ENCODE measurements around the gene SSH2. TPM values are rescaled to one million over a fixed set of nuclear protein-coding genes. Genes with fewer than 3 reads are reported as not detected.
"Not testable (repeated sequence)": the region's sequence is repeated elsewhere in the genome, so short reads cannot be mapped to it uniquely, and the experiment has no call there.

The SSH2 gene
- total RNA-seq, 1 donor from 2014 or later: 12.2 TPM

DNA sequence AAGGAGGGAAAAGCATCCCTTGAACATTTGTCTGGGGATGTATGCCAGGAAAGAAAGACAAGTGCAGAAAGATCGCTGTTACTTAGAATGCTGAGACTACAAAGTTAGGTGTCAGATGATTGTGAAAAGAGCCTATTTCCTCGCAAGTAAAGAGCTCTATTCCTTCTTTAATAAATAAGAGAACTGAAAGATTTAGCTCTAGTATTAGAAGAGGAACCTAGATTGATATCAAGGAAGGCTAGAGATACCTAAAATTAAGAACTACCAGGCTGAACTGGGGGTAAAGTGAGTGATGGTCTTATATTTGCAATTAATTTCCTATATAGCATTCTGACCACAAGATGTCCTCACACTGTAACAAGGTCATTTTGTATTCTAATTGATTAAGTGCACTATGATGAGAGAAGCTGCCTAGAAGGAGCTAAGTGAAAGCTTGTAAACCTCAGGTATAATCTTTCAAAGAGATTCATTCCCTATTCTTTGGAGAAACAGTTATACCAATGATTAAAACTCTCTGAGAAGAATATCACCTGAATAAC lies 62.3 kb downstream of the SSH2 start:
- Mint-ChIP-seq H3K9me3 (no peaks in the 10 kb centered on the region), H3K27me3 (ENCODE audit: insufficient read depth, low read depth) (no peaks in the 10 kb centered on the region), H3K36me3 (no peaks in the 10 kb centered on the region), H3K4me1 (peaks cover 27% of the 10 kb centered on the region), H3K4me3 (no peak overlapping the region), H3K27ac (no peak overlapping the region)
- Histone ChIP-seq H3K4me3 (no peak overlapping the region), H4K20me1 (ENCODE audit: low read depth) (no peaks in the 10 kb centered on the region), H3K79me2 (ENCODE audit: low read depth) (peaks cover 8% of the 10 kb centered on the region), H3K9ac (peak overlapping the region; percentile 50), H3K4me1 (peaks cover 17% of the 10 kb centered on the region), H3F3A (ENCODE audit: low read depth) (peaks cover 8% of the 10 kb centered on the region), H3K9me3 (ENCODE audit: low read depth) (no peaks in the 10 kb centered on the region), H3K4me2 (peak overlapping the region; percentile 59), H3K27me3 (no peaks in the 10 kb centered on the region), H2AFZ (replicated peaks) (no peak overlapping the region), H3K27ac (no peak overlapping the region), H3K36me3 (no peaks in the 10 kb centered on the region)
- TF ChIP-seq EZH2 (IDR thresholded peaks at IDR 0.05) (no peak), EZH2phosphoT487 (IDR thresholded peaks at IDR 0.05) (no peak)
- TF ChIP-seq, protein P1, sequence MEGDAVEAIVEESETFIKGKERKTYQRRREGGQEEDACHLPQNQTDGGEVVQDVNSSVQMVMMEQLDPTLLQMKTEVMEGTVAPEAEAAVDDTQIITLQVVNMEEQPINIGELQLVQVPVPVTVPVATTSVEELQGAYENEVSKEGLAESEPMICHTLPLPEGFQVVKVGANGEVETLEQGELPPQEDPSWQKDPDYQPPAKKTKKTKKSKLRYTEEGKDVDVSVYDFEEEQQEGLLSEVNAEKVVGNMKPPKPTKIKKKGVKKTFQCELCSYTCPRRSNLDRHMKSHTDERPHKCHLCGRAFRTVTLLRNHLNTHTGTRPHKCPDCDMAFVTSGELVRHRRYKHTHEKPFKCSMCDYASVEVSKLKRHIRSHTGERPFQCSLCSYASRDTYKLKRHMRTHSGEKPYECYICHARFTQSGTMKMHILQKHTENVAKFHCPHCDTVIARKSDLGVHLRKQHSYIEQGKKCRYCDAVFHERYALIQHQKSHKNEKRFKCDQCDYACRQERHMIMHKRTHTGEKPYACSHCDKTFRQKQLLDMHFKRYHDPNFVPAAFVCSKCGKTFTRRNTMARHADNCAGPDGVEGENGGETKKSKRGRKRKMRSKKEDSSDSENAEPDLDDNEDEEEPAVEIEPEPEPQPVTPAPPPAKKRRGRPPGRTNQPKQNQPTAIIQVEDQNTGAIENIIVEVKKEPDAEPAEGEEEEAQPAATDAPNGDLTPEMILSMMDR (IDR thresholded peaks at IDR 0.05): peak; percentile 39
- no peak for DNase-seq (ENCODE audit: low spot score)

DNA sequence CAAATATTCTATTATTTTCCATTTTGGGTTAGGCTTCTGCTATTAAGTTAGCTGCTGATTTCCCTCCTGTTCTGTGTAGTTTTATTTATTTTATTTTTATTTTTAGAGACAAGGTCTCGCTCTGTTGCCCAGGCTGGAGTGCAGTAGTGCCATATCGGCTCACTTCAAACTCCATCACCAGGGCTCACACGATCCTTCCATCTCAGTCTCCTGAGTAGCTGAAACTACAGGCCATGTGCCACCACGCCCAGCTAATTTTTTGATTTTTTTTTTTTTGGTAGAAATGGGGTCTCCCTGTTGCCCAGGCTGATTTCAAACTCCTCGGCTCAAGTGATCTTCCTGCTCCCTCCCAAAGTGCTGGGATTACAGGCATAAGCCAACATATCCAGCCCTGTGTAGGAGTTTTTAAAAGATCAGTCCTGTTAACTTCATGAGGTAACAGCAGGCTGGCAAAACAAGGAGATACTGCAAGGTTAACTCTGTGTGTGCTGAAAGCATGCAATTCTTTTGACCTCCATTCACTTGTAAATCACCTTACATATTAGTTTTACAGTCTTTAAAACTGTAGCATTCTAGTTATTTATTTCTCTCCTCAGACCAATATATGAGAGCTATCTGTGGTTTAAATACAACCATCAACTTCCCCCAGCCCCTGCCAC lies 63.2 kb downstream of the SSH2 start:
- no peaks in the 10 kb centered on the region for H3K36me3 Mint-ChIP-seq
- no peaks in the 10 kb centered on the region for H3K9me3 Mint-ChIP-seq
- no peaks in the 10 kb centered on the region for H3K27me3 ChIP-seq
- no peaks in the 10 kb centered on the region for H3K36me3 ChIP-seq
- H3K27me3 Mint-ChIP-seq (ENCODE audit: insufficient read depth, low read depth): no peaks in the 10 kb centered on the region
- peaks cover 17% of the 10 kb centered on the region for H3K4me1 ChIP-seq
- H3K4me2 ChIP-seq: peak overlapping the region; percentile 59
- TF ChIP-seq, protein P1 (IDR thresholded peaks at IDR 0.05): no peak
- TF ChIP-seq EZH2phosphoT487 (IDR thresholded peaks at IDR 0.05): no peak
- no peak for TF ChIP-seq EZH2 (IDR thresholded peaks at IDR 0.05)
- H3F3A ChIP-seq (ENCODE audit: low read depth): peaks cover 8% of the 10 kb centered on the region
- no peak for DNase-seq (ENCODE audit: low spot score)
- no peaks in the 10 kb centered on the region for H4K20me1 ChIP-seq (ENCODE audit: low read depth)
- peaks cover 8% of the 10 kb centered on the region for H3K79me2 ChIP-seq (ENCODE audit: low read depth)
- H3K4me1 Mint-ChIP-seq: peaks cover 24% of the 10 kb centered on the region
- H3K27ac ChIP-seq: no peak overlapping the region
- H2AFZ ChIP-seq (replicated peaks): no peak overlapping the region
- no peaks in the 10 kb centered on the region for H3K9me3 ChIP-seq (ENCODE audit: low read depth)
- no peak overlapping the region for H3K27ac Mint-ChIP-seq
- no peak overlapping the region for H3K4me3 Mint-ChIP-seq
- no peak overlapping the region for H3K4me3 ChIP-seq
- H3K9ac ChIP-seq: peak overlapping the region; percentile 50

DNA sequence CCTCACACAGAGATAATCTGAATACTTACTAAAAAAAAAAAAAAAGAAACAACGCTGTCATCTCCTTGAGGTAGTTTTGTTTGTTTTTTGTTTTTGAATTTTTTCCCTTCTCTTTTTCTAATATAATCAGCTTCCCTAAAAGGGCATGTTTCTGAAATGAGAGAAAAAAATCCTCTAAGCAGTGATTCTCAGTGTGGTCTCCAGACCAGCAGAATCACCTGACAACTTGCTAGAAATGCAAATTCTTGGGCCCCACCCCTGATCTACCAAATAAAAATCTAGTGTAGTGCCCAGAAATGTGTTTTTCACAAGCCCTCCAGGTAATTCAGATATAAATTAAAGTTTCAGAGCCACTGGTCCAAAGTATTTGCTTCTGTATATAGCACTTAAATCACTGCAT lies 65.4 kb downstream of the SSH2 start:
- no peaks in the 10 kb centered on the region for H3K9me3 ChIP-seq (ENCODE audit: low read depth)
- H3F3A ChIP-seq (ENCODE audit: low read depth): peaks cover 8% of the 10 kb centered on the region
- no peaks in the 10 kb centered on the region for H3K27me3 ChIP-seq
- no peak for DNase-seq (ENCODE audit: low spot score)
- no peak overlapping the region for H3K4me2 ChIP-seq
- H4K20me1 ChIP-seq (ENCODE audit: low read depth): no peaks in the 10 kb centered on the region
- Mint-ChIP-seq H3K27me3 (ENCODE audit: insufficient read depth, low read depth) (no peaks in the 10 kb centered on the region), H3K4me1 (peaks cover 16% of the 10 kb centered on the region), H3K27ac (no peak overlapping the region), H3K36me3 (no peaks in the 10 kb centered on the region), H3K9me3 (no peaks in the 10 kb centered on the region), H3K4me3 (no peak overlapping the region)
- no peaks in the 10 kb centered on the region for H3K36me3 ChIP-seq
- H3K4me3 ChIP-seq: no peak overlapping the region
- H2AFZ ChIP-seq (replicated peaks): no peak overlapping the region
- TF ChIP-seq, protein P1 (IDR thresholded peaks at IDR 0.05): no peak
- TF ChIP-seq EZH2phosphoT487 (IDR thresholded peaks at IDR 0.05) (no peak), EZH2 (IDR thresholded peaks at IDR 0.05) (no peak)
- H3K79me2 ChIP-seq (ENCODE audit: low read depth): peaks cover 8% of the 10 kb centered on the region
- H3K9ac ChIP-seq: no peak overlapping the region
- H3K27ac ChIP-seq: no peak overlapping the region
- H3K4me1 ChIP-seq: peaks cover 17% of the 10 kb centered on the region

DNA sequence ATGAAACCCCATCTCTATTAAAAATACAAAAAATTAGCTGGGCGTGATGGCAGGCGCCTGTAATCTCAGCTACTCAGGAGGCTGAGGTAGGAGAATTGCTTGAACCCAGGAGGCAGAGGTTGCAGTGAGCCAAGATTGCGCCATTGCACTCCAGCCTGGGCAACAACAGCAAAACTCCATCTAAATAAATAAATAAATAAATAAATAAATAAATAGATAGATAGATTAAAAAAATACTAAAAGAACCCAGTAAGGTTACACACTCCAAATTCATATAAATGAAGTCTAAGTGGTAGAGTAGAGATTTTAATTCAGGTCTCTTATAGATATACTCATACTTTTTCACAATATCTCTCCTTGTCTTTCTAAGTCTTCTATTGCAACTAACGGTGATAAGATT lies 65.9 kb downstream of the SSH2 start:
- H3K4me1 ChIP-seq: peaks cover 17% of the 10 kb centered on the region
- not testable (repeated sequence) for DNase-seq (ENCODE audit: low spot score); H3K9me3 ChIP-seq (ENCODE audit: low read depth); H3K27me3 ChIP-seq; H4K20me1 ChIP-seq (ENCODE audit: low read depth); H3K9me3 Mint-ChIP-seq; H3K4me2 ChIP-seq; H3K27ac ChIP-seq; H3K27me3 Mint-ChIP-seq (ENCODE audit: insufficient read depth, low read depth); H3K79me2 ChIP-seq (ENCODE audit: low read depth); H3K4me3 ChIP-seq; H3K36me3 Mint-ChIP-seq; H2AFZ ChIP-seq (replicated peaks); H3F3A ChIP-seq (ENCODE audit: low read depth); H3K9ac ChIP-seq; H3K36me3 ChIP-seq; H3K4me3 Mint-ChIP-seq; H3K27ac Mint-ChIP-seq
- peaks cover 12% of the 10 kb centered on the region for H3K4me1 Mint-ChIP-seq

Measured in neural progenitor cell (in vitro differentiated cells).